HG03139 (cell line): Measurements from ENCODE around the gene TRAF1.

ENCODE experiments used
- ATAC-seq: cut with Tn5 transposase; IDR thresholded peaks from one replicate; pipeline ENCODE4 v1.9.1; 2021; ENCODE audit not compliant: unreplicated experiment

TRAF1 gene

GRCh38 chr9:120910643-120911042 is 16.0 kb downstream of the TRAF1 start:
- ATAC-seq = no peak

GRCh38 chr9:120909904-120910303 is 16.7 kb downstream of the TRAF1 start:
- ATAC-seq = no peak

- ATAC-seq = no peak
Observed at GRCh38 chr9:120905315-120906164, 21.1 kb downstream of the TRAF1 start.

GRCh38 chr9:120904978-120905301 is 21.7 kb downstream of the TRAF1 start:
- no peak for ATAC-seq

- no peak for ATAC-seq
Observed at GRCh38 chr9:120904061-120904977, 22.3 kb downstream of the TRAF1 start.

- no peak for ATAC-seq
Observed at GRCh38 chr9:120902569-120903535, 23.7 kb downstream of the TRAF1 start.

- ATAC-seq = no peak
Observed at GRCh38 chr9:120901755-120902568, 24.6 kb downstream of the TRAF1 start.

GRCh38 chr9:120900824-120901223 is 25.8 kb downstream of the TRAF1 start:
- ATAC-seq = no peak

- ATAC-seq = no peak
Observed at GRCh38 chr9:120899490-120900068, 27.0 kb downstream of the TRAF1 start.

- no peak for ATAC-seq
Observed at GRCh38 chr9:120898396-120898795, 28.2 kb downstream of the TRAF1 start.

- ATAC-seq = no peak
Observed at GRCh38 chr9:120895951-120896350, 30.6 kb downstream of the TRAF1 start.

GRCh38 chr9:120894321-120895148 is 32.1 kb downstream of the TRAF1 start:
- no peak for ATAC-seq

- no peak for ATAC-seq
Observed at GRCh38 chr9:120893611-120894307, 32.8 kb downstream of the TRAF1 start.

- peak; percentile 60 for ATAC-seq
Observed at GRCh38 chr9:120892748-120893610, 33.6 kb downstream of the TRAF1 start.

- peak; percentile 22 for ATAC-seq
Observed at GRCh38 chr9:120891884-120892747, 34.5 kb downstream of the TRAF1 start.

GRCh38 chr9:120891245-120891883 is 35.2 kb downstream of the TRAF1 start:
- no peak for ATAC-seq
